Frontal cortex (tissue), 1 donor: Measurements from ENCODE around the gene PNMA6F. TPM values are rescaled to one million over a fixed set of nuclear protein-coding genes. Genes with fewer than 3 reads are reported as not detected.

Source experiments
- small RNA-seq: library from RNA; depleted of rRNA; stranded (forward); fragments of <200 nt; gene quantifications from one replicate; pipeline ENCODE3, GENCODE V24; 2014
- total RNA-seq: library from RNA; depleted of rRNA; stranded (reverse); fragments of >200 nt; gene quantifications from one replicate; pipeline ENCODE4 v1.2.3, GENCODE V29; 2014

PNMA6F gene
- total RNA-seq, 1 donor from 2014 or later, result 0.82 TPM

Small RNA genes lying within 50 kb of the gene (small RNA-seq; reads per million reads assigned to genes)
- not detected for gene AC152007.1

Other genes with a start within 250 kb of the PNMA6F start
- gene PNMA6A, start 249.3 kb downstream of the PNMA6F start, total RNA-seq, result 23.2 TPM
- gene MAGEA1, start 142.5 kb downstream of the PNMA6F start, total RNA-seq, result not detected
- 5.7 TPM for gene ZNF275, start 12.4 kb upstream of the PNMA6F start, total RNA-seq
- gene PNMA6E, start 79.6 kb upstream of the PNMA6F start, total RNA-seq, result not detected
- gene ZFP92, start 89.7 kb upstream of the PNMA6F start, total RNA-seq, result 0.82 TPM
- gene TREX2, start 124.3 kb upstream of the PNMA6F start, total RNA-seq, result 2.9 TPM
- 6.5 TPM for gene HAUS7, start 148.8 kb upstream of the PNMA6F start, total RNA-seq
- 1.6 TPM for gene BGN, start 173.2 kb upstream of the PNMA6F start, total RNA-seq
- gene ATP2B3, start 195.9 kb upstream of the PNMA6F start, total RNA-seq, result 7.3 TPM